DMS 273 treated with DMSO at 0.1 percent for 48 hours (cell line): ENCODE measurements around the gene EIF3K.
A peak's percentile ranks its signal among the peaks of the same experiment; 100 is the strongest.

Experiments used
- DNase-seq: peaks from one replicate; lab custom pipeline; 2025; lab: John Stamatoyannopoulos, UW

The EIF3K gene

GRCh38 chr19:38649305-38650171, 30.6 kb downstream of the EIF3K start:
- peak; percentile 61 for DNase-seq

GRCh38 chr19:38650172-38650775, 31.3 kb downstream of the EIF3K start:
- peak; percentile 35 for DNase-seq

GRCh38 chr19:38650911-38651584, 32.1 kb downstream of the EIF3K start:
- no peak for DNase-seq

- DNase-seq, result peak; percentile 91
Observed at GRCh38 chr19:38653028-38653571, 34.1 kb downstream of the EIF3K start.

GRCh38 chr19:38654628-38655055, 35.7 kb downstream of the EIF3K start:
- DNase-seq, result no peak

GRCh38 chr19:38655148-38655824, 36.3 kb downstream of the EIF3K start:
- DNase-seq, result no peak

GRCh38 chr19:38656171-38656981, 37.4 kb downstream of the EIF3K start:
- DNase-seq, result no peak

GRCh38 chr19:38657633-38658222, 38.7 kb downstream of the EIF3K start:
- DNase-seq, result no peak

- DNase-seq, result peak; percentile 56
Observed at GRCh38 chr19:38658462-38659306, 39.7 kb downstream of the EIF3K start.

GRCh38 chr19:38660724-38661123, 41.7 kb downstream of the EIF3K start:
- no peak for DNase-seq

GRCh38 chr19:38661136-38661535, 42.1 kb downstream of the EIF3K start:
- DNase-seq, result no peak

GRCh38 chr19:38661996-38662395, 43.0 kb downstream of the EIF3K start:
- no peak for DNase-seq

- no peak for DNase-seq
Observed at GRCh38 chr19:38662537-38663155, 43.7 kb downstream of the EIF3K start.

- DNase-seq, result no peak
Observed at GRCh38 chr19:38663156-38663651, 44.2 kb downstream of the EIF3K start.

- DNase-seq, result no peak
Observed at GRCh38 chr19:38663957-38664502, 45.0 kb downstream of the EIF3K start.

GRCh38 chr19:38664503-38665211, 45.7 kb downstream of the EIF3K start:
- DNase-seq, result no peak

GRCh38 chr19:38665219-38665931, 46.4 kb downstream of the EIF3K start:
- DNase-seq, result no peak
